Mammary epithelial cell (primary cell): ENCODE results near the gene TMEM86B.

Experiments used
- EZH2 ChIP-seq: IDR thresholded peaks from 2 replicates; pipeline ENCODE4 v1.6.1; 2012; ENCODE audit warnings: low read length, inconsistent platforms, borderline replicate concordance
- TF ChIP-seq, protein P1 (sequence below), 2 donors: IDR thresholded peaks in 1 of 2; conservative IDR thresholded peaks in 1 of 2; 2 replicates each; pipeline ENCODE4 v1.5.1; 2011 to 2012; ENCODE audit warnings: inconsistent platforms in 2 of 2, low read length in 2 of 2, mild to moderate bottlenecking in 2 of 2, control low read depth in 1 of 2, low read depth in 1 of 2; ENCODE audit not compliant: insufficient read depth in 1 of 2; ENCODE audit errors: extremely low read depth in 1 of 2

DNA sequence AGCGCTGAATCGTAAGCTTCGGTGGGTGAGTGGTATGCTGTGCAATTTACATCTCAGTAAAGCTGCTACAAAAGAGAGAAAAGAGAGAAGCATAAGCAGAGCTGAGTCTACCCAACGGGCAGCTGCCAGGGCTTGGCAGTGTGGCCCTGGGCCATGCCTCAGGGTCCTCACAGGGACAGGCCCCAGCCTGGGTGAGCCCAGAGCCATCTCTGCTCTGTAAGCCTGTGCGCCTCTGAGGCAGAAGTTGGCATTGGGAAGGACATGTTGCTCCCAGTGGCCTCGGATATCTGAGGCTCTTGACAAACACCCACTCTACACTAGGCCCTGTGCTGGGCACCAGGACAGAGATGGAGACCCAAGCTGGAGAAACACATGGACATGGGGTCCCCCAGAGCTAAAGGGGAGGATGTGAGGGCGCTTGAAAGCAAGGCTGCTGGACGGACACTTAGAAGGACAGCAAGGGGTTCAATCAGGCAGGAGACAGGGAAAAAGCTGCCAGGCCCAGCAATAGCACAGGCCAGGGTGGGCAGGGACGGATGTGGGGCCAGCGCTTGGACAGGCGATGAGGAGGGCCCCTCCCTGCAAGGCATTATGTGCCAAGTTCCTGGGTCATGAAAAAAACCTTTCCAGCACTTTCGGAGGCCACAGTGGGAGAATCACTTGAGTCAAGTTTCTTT is 15.6 kb upstream of the TMEM86B start:
- TF ChIP-seq EZH2, result no peak
- TF ChIP-seq, protein P1, sequence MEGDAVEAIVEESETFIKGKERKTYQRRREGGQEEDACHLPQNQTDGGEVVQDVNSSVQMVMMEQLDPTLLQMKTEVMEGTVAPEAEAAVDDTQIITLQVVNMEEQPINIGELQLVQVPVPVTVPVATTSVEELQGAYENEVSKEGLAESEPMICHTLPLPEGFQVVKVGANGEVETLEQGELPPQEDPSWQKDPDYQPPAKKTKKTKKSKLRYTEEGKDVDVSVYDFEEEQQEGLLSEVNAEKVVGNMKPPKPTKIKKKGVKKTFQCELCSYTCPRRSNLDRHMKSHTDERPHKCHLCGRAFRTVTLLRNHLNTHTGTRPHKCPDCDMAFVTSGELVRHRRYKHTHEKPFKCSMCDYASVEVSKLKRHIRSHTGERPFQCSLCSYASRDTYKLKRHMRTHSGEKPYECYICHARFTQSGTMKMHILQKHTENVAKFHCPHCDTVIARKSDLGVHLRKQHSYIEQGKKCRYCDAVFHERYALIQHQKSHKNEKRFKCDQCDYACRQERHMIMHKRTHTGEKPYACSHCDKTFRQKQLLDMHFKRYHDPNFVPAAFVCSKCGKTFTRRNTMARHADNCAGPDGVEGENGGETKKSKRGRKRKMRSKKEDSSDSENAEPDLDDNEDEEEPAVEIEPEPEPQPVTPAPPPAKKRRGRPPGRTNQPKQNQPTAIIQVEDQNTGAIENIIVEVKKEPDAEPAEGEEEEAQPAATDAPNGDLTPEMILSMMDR (conservative IDR thresholded peaks at IDR 0.05 in 1 of 2, IDR thresholded peaks at IDR 0.05 in 1 of 2; ENCODE audit: extremely low read depth in 1 of 2, insufficient read depth in 1 of 2, low read depth in 1 of 2, low read length in 2 of 2), result no peak
